Fibroblast of the aortic adventitia (primary cell): ENCODE results near the gene IL26. TPM values are rescaled to one million over a fixed set of nuclear protein-coding genes. Genes with fewer than 3 reads are reported as not detected.
"Not testable (repeated sequence)": the region's sequence is repeated elsewhere in the genome, so short reads cannot be mapped to it uniquely, and the experiment has no call there.

Source experiments
- DNase-seq: peaks from one replicate; pipeline ENCODE4 v3.0.0-alpha.2; 2010; ENCODE audit warnings: low read depth
- H3K4me3 ChIP-seq: 2 replicates; pipeline ENCODE4 v1.5.1; 2011; ENCODE audit warnings: low read depth, mild to moderate bottlenecking, control low read depth, low read length, moderate library complexity
- CTCF ChIP-seq: IDR thresholded peaks from 2 replicates; pipeline ENCODE4 v1.5.1; 2011; ENCODE audit warnings: mild to moderate bottlenecking, low read length, control low read depth, inconsistent platforms; ENCODE audit not compliant: insufficient read depth
- total RNA-seq: library from RNA; depleted of rRNA; stranded (reverse); fragments of >200 nt; gene quantifications from 2 replicates; pipeline ENCODE4 v1.2.3, GENCODE V29; 2012; ENCODE audit warnings: low replicate concordance

Gene IL26
- total RNA-seq, 1 donor, result not detected

- no peak for DNase-seq
- no peak for TF ChIP-seq CTCF
- no peak overlapping the region for H3K4me3 ChIP-seq
These were observed 50.0 kb downstream of the IL26 start for GRCh38 chr12:68175557-68176061.

GRCh38 chr12:68174761-68175160, 50.8 kb downstream of the IL26 start:
- DNase-seq, result not testable (repeated sequence)

GRCh38 chr12:68173792-68174191, 51.8 kb downstream of the IL26 start:
- no peak overlapping the region for H3K4me3 ChIP-seq
- DNase-seq, result no peak
- no peak for TF ChIP-seq CTCF

More at GRCh38 chr12:68174761-68175160, 50.8 kb downstream of the IL26 start:
- not testable (repeated sequence) for H3K4me3 ChIP-seq

GRCh38 chr12:68170726-68171125, 54.9 kb downstream of the IL26 start:
- no peak overlapping the region for H3K4me3 ChIP-seq
- no peak for DNase-seq
- TF ChIP-seq CTCF, result no peak

GRCh38 chr12:68169213-68169889, 56.3 kb downstream of the IL26 start:
- no peak overlapping the region for H3K4me3 ChIP-seq
- no peak for DNase-seq
- no peak for TF ChIP-seq CTCF

GRCh38 chr12:68166317-68166831, 59.2 kb downstream of the IL26 start:
- no peak for DNase-seq
- no peak for TF ChIP-seq CTCF
- H3K4me3 ChIP-seq, result no peak overlapping the region

- no peak for TF ChIP-seq CTCF
- no peak overlapping the region for H3K4me3 ChIP-seq
- DNase-seq, result no peak
These were observed 62.0 kb downstream of the IL26 start for GRCh38 chr12:68163560-68164081.
